Measurements from ENCODE around the gene NHLRC3.
"Not testable (repeated sequence)": the region's sequence is repeated elsewhere in the genome, so short reads cannot be mapped to it uniquely, and the experiment has no call there.

Gene NHLRC3

GRCh38 chr13:39044536-39044935 is 6.3 kb downstream of the NHLRC3 start:
- no peak for DNase-seq (ENCODE audit: low read depth)

GRCh38 chr13:39047560-39047959 is 9.3 kb downstream of the NHLRC3 start:
- no peak for DNase-seq (ENCODE audit: low read depth)

- DNase-seq (ENCODE audit: low read depth), result no peak
Observed at GRCh38 chr13:39048806-39049205, 10.6 kb downstream of the NHLRC3 start.

- no peak for DNase-seq (ENCODE audit: low read depth)
Observed at GRCh38 chr13:39049274-39049673, 11.0 kb downstream of the NHLRC3 start.

GRCh38 chr13:39051157-39051556 is 12.9 kb downstream of the NHLRC3 start:
- DNase-seq (ENCODE audit: low read depth), result no peak

GRCh38 chr13:39052944-39053343 is 14.7 kb downstream of the NHLRC3 start:
- DNase-seq (ENCODE audit: low read depth), result no peak

GRCh38 chr13:39054112-39054511 is 15.9 kb downstream of the NHLRC3 start:
- DNase-seq (ENCODE audit: low read depth), result no peak

- no peak for DNase-seq (ENCODE audit: low read depth)
Observed at GRCh38 chr13:39056018-39056417, 17.8 kb downstream of the NHLRC3 start.

GRCh38 chr13:39058040-39058439 is 19.8 kb downstream of the NHLRC3 start:
- no peak for DNase-seq (ENCODE audit: low read depth)

GRCh38 chr13:39062004-39062403 is 23.7 kb downstream of the NHLRC3 start:
- DNase-seq (ENCODE audit: low read depth), result no peak

- no peak for DNase-seq (ENCODE audit: low read depth)
Observed at GRCh38 chr13:39072842-39073241, 34.6 kb downstream of the NHLRC3 start.

GRCh38 chr13:39073983-39074382 is 35.7 kb downstream of the NHLRC3 start:
- DNase-seq (ENCODE audit: low read depth), result no peak

- not testable (repeated sequence) for DNase-seq (ENCODE audit: low read depth)
Observed at GRCh38 chr13:39086251-39086945, 48.1 kb downstream of the NHLRC3 start.

- no peak for DNase-seq (ENCODE audit: low read depth)
Observed at GRCh38 chr13:39091586-39091985, 53.3 kb downstream of the NHLRC3 start.

- DNase-seq (ENCODE audit: low read depth), result no peak
Observed at GRCh38 chr13:39095500-39095899, 57.2 kb downstream of the NHLRC3 start.

GRCh38 chr13:39099231-39099630 is 61.0 kb downstream of the NHLRC3 start:
- DNase-seq (ENCODE audit: low read depth), result no peak
